Posterior cingulate gyrus (tissue), 11 donors: ENCODE measurements around the gene ABCD1.
"Not testable (repeated sequence)": the region's sequence is repeated elsewhere in the genome, so short reads cannot be mapped to it uniquely, and the experiment has no call there.

Source experiments
- DNase-seq, 10 donors: peaks; one replicate each; pipeline versions ENCODE4 v3.0.0 to v3.0.0-alpha.2; 2020 to 2021; ENCODE audit warnings: mixed read lengths in 3 of 10
- intact Hi-C: fragments of 100-400 bp; cut with DNase I; formaldehyde crosslinking; loops from one replicate; pipeline ENCODE4 v1.15.1; 2023

The ABCD1 gene

GRCh38 chrX:153724252-153725038, at the start of gene ABCD1, which contains the start of gene BCAP31:
Gene ABCD1 (plus strand): TSS chrX:153724856. CDS start chrX:153725267, 411 bp downstream.
Gene BCAP31 (minus strand): TSS chrX:153724387. CDS start chrX:153723244, 1,143 bp downstream.
- DNase-seq = peak; percentile 73 to 97 (median 82)
- intact Hi-C loops = no loop called here

- intact Hi-C loops = no loop called here
- peak in 4 of 10 donors; percentile 12 to 54 (median 32) for DNase-seq
These were observed 43.5 kb upstream of the ABCD1 start for GRCh38 chrX:153681175-153681574.

- DNase-seq = peak in 1 of 10 donors; percentile 38
- intact Hi-C loops = not testable (repeated sequence)
These were observed 41.2 kb upstream of the ABCD1 start for GRCh38 chrX:153683486-153683885.

DNA sequence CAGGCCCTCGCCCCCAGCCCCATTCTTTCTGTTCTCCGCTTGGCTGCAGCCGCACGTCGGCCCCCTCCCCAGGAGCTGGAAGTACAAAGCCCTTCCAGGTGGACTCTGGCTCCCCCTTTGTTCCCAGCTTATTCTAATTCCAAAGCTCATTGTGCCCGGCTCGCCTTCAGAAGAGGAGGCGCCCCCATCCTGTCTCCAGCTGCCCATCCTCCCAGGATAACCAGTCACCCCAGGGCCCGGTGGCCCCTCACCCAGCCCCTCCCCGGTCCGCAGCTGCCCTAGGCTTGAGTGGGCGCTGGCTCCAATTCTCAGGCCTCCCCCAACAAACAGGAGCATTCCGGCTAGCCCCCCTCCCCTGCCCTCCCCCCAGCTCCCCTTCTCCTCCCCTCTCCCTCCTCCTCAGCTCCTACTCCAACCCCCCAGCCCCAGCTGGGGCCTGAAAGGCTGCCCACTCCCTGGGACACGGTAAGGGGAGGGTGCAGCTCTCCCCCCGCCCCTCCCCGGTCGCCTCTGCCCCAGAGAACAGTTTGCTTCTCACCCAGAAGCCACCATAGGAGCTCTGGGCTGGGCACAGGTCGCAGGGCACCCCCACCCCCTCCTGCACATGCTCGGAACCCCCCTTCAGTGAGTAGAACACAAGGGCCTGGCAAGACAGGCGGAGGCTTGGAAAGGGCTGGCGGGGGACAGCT, 40.0 kb upstream of the ABCD1 start:
- intact Hi-C loops = no loop called here
- peak in 3 of 10 donors; percentile 30 to 43 (median 35) for DNase-seq

DNA sequence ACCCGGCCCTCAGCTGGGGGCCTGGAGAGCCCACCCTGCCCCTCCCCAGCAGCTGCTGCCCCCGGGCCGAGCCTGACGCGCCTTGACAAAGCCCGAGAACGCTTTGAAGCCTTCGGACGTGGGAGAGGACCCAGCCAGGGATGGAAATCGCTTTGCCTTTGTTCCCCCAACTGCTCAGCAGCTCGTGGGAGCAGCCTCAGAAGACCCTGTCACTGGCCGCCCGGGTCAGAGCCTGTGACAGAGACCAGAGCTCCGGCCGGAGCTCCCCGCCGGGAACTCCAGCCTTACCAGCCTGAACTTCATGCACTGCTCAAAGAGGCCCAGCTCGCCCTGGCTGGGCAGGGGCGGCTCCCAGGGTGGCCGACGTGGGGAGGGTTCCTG, 39.5 kb upstream of the ABCD1 start:
- intact Hi-C loops = no loop called here
- peak in 2 of 10 donors; percentile 37 to 70 for DNase-seq

GRCh38 chrX:153685751-153686696, 38.6 kb upstream of the ABCD1 start:
- intact Hi-C loops = no loop called here
- peak in 5 of 10 donors; percentile 1 to 75 (median 60) for DNase-seq

- DNase-seq = peak in 3 of 10 donors; percentile 20 to 83 (median 62)
- intact Hi-C loops = no loop called here
These were observed 37.9 kb upstream of the ABCD1 start for GRCh38 chrX:153686711-153687110.

GRCh38 chrX:153687121-153688039, 37.3 kb upstream of the ABCD1 start, which contains the start of gene SLC6A8:
Gene SLC6A8 (plus strand): TSS chrX:153687926. CDS start chrX:153688575, 649 bp downstream.
- intact Hi-C loops = no loop called here
- peak; percentile 69 to 96 (median 76) for DNase-seq

DNA sequence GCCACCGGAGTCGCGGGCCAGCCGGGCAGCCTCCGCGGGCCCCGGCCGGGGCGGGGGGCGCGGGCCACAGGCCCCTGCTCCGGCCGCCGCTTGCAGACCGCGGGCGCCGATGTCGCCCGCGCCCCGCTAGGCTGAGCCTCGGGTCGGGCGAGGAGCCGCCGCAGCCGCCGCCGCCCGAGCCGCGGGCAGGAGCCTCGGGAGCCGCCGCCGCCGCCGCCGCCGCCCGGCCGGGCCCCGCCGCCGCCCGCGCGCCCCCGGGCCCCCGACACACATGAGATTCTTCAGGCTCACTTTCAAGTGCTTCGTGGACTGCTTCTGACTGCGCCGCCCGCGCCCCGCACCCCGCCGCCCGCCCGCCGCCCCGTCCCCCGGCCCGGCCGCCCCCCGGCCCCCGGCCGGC, 36.6 kb upstream of the ABCD1 start:
- intact Hi-C loops = no loop called here
- DNase-seq = peak in 3 of 10 donors; percentile 19 to 64 (median 20)

DNA sequence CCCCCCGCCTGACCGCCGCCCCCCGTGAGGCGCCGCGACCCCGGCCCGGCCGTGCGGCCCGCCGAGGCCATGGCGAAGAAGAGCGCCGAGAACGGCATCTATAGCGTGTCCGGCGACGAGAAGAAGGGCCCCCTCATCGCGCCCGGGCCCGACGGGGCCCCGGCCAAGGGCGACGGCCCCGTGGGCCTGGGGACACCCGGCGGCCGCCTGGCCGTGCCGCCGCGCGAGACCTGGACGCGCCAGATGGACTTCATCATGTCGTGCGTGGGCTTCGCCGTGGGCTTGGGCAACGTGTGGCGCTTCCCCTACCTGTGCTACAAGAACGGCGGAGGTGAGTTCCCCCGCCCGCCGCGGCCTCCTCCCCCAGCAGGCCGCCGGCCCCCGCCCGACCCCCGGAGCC, 36.1 kb upstream of the ABCD1 start:
- intact Hi-C loops = no loop called here
- no peak for DNase-seq

DNA sequence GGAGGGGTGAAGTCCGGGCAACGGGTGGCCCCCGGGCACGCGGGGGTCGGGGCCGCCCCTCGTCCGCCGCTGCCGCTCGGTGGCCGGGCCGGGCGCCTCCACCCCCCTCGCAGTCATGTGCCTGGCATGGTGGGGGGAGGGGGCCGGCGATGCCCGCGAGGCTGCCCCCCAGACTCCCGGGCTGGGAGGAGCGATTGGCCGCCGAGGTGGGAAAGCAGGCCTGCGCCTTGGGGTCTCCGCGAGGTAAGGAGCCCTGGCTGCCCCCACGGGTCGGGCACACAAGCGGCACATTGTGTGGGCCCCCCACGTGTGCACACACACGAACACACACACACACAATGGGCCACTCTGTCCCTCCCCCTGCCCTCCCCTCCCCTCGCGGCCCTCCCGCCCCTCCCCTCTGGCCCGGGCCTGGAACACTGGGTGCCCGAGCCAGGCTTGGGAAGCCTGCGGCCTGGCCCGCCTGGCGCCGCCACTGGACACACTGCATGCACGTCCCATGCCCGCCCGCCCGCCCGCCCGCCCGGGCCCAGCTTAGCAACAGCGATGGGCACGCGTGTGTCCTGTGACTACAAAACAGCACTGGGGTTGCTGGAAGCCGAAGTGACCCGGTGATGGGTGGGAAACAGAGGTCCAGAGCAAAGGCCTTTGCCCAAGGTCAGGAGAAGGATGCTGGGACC, 35.6 kb upstream of the ABCD1 start:
- peak; percentile 46 to 93 (median 62) for DNase-seq
- intact Hi-C loops = no loop called here

- peak in 3 of 10 donors; percentile 60 to 79 (median 68) for DNase-seq
- intact Hi-C loops = no loop called here
These were observed 34.8 kb upstream of the ABCD1 start for GRCh38 chrX:153689654-153690465.

DNA sequence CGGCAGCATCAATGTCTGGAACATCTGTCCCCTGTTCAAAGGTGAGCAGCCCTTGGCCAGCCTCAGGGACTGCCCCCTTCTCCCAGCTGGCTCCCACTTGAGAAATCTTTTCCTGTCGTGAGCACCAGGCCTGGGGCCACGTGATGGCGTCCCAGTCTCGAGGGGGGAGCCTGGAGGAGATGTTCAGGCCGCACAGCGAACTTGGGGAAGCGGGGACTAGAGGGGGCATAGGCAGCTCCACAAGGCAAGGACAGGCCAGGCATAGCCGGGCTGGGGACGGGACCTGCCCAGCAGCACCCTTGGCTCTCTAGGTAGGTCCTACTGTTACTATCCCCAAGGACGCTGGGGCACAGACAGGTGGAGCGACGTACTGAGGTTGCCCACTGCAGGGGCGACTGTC, 34.2 kb upstream of the ABCD1 start:
- intact Hi-C loops = no loop called here
- peak in 2 of 10 donors; percentile 71 to 81 for DNase-seq

GRCh38 chrX:153691032-153691827, 33.4 kb upstream of the ABCD1 start:
- peak in 1 of 10 donors; percentile 80 for DNase-seq
- intact Hi-C loops = not testable (repeated sequence)

DNA sequence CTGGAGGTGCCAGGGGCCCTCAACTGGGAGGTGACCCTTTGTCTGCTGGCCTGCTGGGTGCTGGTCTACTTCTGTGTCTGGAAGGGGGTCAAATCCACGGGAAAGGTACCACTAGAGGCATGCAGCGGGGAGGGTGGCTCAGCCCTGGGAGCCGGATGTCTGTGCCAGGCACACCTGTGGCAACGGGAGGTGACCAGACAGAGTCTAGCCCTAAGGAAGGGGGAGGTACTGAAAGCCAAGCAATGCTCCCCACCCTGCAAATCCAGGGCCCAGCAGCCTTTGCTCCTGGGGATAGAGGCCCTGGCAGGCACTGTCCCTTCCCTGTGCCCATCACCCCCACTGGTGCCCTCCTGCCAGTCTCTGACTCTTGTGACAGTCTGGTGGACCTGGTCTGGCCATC, 32.7 kb upstream of the ABCD1 start:
- intact Hi-C loops = no loop called here
- DNase-seq = peak in 2 of 10 donors; percentile 40 to 61

- intact Hi-C loops = no loop called here
- peak in 4 of 10 donors; percentile 35 to 86 (median 76) for DNase-seq
These were observed 32.0 kb upstream of the ABCD1 start for GRCh38 chrX:153692611-153693156.
